ENCODE results near the gene SRBD1. TPM values are rescaled to one million over a fixed set of nuclear protein-coding genes. Genes with fewer than 3 reads are reported as not detected.

The SRBD1 gene
- total RNA-seq, 1 donor from 2014 or later: 9.1 TPM

DNA sequence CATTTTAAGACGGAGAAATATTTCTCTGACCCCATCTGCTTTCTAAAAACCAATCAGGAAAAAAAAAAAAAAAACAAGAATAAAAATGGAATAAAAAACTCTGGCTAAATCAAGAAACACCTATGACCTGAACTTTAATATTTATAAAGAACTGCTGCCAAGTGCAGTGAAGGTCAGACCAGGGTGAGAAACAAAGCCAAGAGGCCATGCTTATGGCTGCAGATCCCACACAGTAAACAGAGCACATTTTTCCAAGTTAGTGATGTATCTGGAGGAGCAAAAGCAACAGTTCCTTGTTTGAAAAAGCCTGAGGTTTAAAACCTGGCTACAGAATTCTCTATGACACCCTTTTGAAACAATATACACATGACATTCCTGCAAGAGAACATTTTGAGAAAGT lies 242.3 kb downstream of the SRBD1 start:
- Histone ChIP-seq H3K27me3 (no peaks in the 10 kb centered on the region), H3K4me3 (no peak overlapping the region), H3K27ac (no peak overlapping the region), H3K36me3 (no peaks in the 10 kb centered on the region), H3K4me1 (no peaks in the 10 kb centered on the region), H3K9me3 (no peaks in the 10 kb centered on the region)
- TF ChIP-seq, protein P1, sequence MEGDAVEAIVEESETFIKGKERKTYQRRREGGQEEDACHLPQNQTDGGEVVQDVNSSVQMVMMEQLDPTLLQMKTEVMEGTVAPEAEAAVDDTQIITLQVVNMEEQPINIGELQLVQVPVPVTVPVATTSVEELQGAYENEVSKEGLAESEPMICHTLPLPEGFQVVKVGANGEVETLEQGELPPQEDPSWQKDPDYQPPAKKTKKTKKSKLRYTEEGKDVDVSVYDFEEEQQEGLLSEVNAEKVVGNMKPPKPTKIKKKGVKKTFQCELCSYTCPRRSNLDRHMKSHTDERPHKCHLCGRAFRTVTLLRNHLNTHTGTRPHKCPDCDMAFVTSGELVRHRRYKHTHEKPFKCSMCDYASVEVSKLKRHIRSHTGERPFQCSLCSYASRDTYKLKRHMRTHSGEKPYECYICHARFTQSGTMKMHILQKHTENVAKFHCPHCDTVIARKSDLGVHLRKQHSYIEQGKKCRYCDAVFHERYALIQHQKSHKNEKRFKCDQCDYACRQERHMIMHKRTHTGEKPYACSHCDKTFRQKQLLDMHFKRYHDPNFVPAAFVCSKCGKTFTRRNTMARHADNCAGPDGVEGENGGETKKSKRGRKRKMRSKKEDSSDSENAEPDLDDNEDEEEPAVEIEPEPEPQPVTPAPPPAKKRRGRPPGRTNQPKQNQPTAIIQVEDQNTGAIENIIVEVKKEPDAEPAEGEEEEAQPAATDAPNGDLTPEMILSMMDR (IDR thresholded peaks at IDR 0.05): no peak
- TF ChIP-seq POLR2A (IDR thresholded peaks at IDR 0.05): no peak
- no peak for TF ChIP-seq POLR2AphosphoS5 (IDR thresholded peaks at IDR 0.05; ENCODE audit: insufficient read depth in 1 of 2, low read depth in 1 of 2)
- intact Hi-C loops (cut with DNase I): no loop called here
- DNase-seq (ENCODE audit: extremely low spot score in 2 of 2): no peak

DNA sequence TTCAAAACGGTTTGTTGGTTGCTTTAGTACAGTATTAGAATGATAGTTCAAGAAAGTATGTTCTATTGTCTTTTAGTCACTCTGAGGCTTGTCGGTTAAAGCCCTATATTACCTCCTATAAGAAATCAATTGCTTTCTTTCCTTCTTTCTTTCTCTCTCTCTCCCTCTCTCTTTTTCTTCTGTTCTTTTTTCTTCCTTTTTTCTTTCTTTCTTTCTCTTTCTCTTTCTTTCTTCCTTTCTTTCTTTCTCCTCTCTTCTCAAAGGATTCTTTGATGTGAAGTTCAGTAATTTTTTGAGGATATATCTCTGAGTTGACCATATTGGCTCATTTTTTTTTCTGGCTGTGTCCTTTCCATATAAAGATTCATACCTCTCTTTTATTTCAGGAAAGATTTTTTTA lies 249.4 kb downstream of the SRBD1 start:
- intact Hi-C loops (cut with DNase I): no loop called here
- no peak for TF ChIP-seq POLR2AphosphoS5 (IDR thresholded peaks at IDR 0.05; ENCODE audit: insufficient read depth in 1 of 2, low read depth in 1 of 2)
- no peak for TF ChIP-seq POLR2A (IDR thresholded peaks at IDR 0.05)
- TF ChIP-seq, protein P1 (IDR thresholded peaks at IDR 0.05): no peak

DNA sequence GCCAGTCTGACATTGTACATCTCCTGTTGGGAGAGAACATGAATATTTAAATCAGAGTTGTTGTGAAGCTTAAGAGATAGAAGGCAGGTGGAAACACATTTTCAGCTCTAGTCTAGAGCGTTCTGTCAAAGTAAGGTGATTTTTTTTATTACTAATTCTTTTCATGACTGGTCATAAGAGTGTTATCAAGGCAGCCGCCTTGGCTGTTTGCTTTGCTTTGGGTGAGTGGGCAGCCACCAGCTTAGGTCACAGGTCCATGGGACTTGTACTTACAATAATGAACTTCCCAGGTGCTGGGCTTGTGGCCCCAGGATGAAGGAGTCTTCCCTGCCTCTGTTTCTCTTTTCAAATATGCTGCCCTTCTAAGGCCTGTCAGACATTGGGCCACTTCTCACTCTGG lies 256.3 kb downstream of the SRBD1 start:
- Histone ChIP-seq H3K36me3 (no peaks in the 10 kb centered on the region), H3K4me3 (no peak overlapping the region), H3K27ac (no peak overlapping the region), H3K9me3 (no peaks in the 10 kb centered on the region), H3K27me3 (no peaks in the 10 kb centered on the region), H3K4me1 (no peaks in the 10 kb centered on the region)
- no peak for DNase-seq (ENCODE audit: extremely low spot score in 2 of 2)
- intact Hi-C loops (cut with DNase I): no loop called here
- TF ChIP-seq, protein P1 (IDR thresholded peaks at IDR 0.05): no peak
- no peak for TF ChIP-seq POLR2AphosphoS5 (IDR thresholded peaks at IDR 0.05; ENCODE audit: insufficient read depth in 1 of 2, low read depth in 1 of 2)
- TF ChIP-seq POLR2A (IDR thresholded peaks at IDR 0.05): no peak

More for the DNA sequence above, 249.4 kb downstream of the SRBD1 start:
- no peaks in the 10 kb centered on the region for H3K27me3 ChIP-seq
- H3K4me1 ChIP-seq: no peaks in the 10 kb centered on the region
- H3K36me3 ChIP-seq: no peaks in the 10 kb centered on the region
- H3K27ac ChIP-seq: no peak overlapping the region
- H3K9me3 ChIP-seq: no peaks in the 10 kb centered on the region
- H3K4me3 ChIP-seq: no peak overlapping the region
- DNase-seq (ENCODE audit: extremely low spot score in 2 of 2): no peak

DNA sequence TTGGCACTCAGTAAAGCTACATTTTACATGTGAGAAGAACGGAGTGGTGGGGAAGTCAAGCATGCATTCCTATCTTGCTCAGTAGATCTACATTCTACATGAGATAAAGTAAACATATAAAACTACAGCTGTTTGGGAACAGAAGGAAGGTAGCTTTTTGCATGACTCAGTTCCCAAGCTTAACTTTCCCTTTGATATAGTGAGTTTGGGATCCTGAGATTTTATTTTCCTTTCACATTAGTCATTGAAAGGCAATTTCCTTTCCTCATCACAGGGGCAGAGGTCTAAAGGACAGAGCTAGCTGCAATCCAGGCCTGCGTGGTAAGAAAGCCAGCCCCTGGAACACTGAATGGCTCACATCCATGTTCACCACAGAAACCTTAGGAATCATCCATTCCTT lies 257.2 kb downstream of the SRBD1 start:
- H3K27me3 ChIP-seq: no peaks in the 10 kb centered on the region
- H3K9me3 ChIP-seq: no peaks in the 10 kb centered on the region
- H3K36me3 ChIP-seq: no peaks in the 10 kb centered on the region
- TF ChIP-seq, protein P1 (IDR thresholded peaks at IDR 0.05): no peak
- TF ChIP-seq POLR2A (IDR thresholded peaks at IDR 0.05): no peak
- TF ChIP-seq POLR2AphosphoS5 (IDR thresholded peaks at IDR 0.05; ENCODE audit: insufficient read depth in 1 of 2, low read depth in 1 of 2): no peak
- H3K4me3 ChIP-seq: no peak overlapping the region
- no peak overlapping the region for H3K27ac ChIP-seq
- intact Hi-C loops (cut with DNase I): no loop called here
- DNase-seq (ENCODE audit: extremely low spot score in 2 of 2): no peak
- no peaks in the 10 kb centered on the region for H3K4me1 ChIP-seq

DNA sequence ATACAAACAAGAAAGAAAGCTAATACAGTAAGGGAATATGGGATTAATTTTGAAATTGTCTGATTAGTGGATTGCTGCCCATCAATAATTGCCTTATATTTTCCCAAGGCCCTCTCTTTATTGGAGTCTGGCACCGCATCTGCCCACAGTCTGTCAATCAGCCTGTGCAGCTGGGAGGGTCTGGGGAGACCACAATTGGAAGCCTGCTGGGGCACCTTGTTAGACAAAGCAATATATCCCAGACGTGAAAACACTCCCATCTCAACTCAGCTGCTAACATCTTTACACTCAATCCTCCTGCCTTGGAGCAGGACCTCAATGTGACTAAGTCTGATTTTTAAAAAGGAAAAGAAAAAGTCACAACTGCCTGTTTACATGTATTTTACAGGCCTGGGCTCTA lies 258.6 kb downstream of the SRBD1 start:
- H3K27ac ChIP-seq: no peak overlapping the region
- no peaks in the 10 kb centered on the region for H3K36me3 ChIP-seq
- intact Hi-C loops (cut with DNase I): no loop called here
- no peaks in the 10 kb centered on the region for H3K4me1 ChIP-seq
- TF ChIP-seq POLR2A (IDR thresholded peaks at IDR 0.05) (no peak), POLR2AphosphoS5 (IDR thresholded peaks at IDR 0.05; ENCODE audit: insufficient read depth in 1 of 2, low read depth in 1 of 2) (no peak)
- TF ChIP-seq, protein P1 (IDR thresholded peaks at IDR 0.05): no peak
- H3K4me3 ChIP-seq: no peak overlapping the region
- DNase-seq (ENCODE audit: extremely low spot score in 2 of 2): no peak
- no peaks in the 10 kb centered on the region for H3K9me3 ChIP-seq
- H3K27me3 ChIP-seq: no peaks in the 10 kb centered on the region
